DMS 273 (cell line): Measurements from ENCODE around the gene NNMT.

Experiments
- DNase-seq: peaks from one replicate; lab custom pipeline; 2025; ENCODE audit not compliant: unreplicated experiment; lab: John Stamatoyannopoulos, UW

NNMT gene

GRCh38 chr11:114344494-114344893 lies 48.3 kb downstream of the NNMT start:
- DNase-seq: no peak

GRCh38 chr11:114345575-114346222 lies 49.5 kb downstream of the NNMT start:
- no peak for DNase-seq

GRCh38 chr11:114346709-114347141 lies 50.5 kb downstream of the NNMT start:
- DNase-seq: no peak

GRCh38 chr11:114348200-114349191 lies 52.3 kb downstream of the NNMT start:
- peak; percentile 61 for DNase-seq

- DNase-seq: no peak
Measured at GRCh38 chr11:114350022-114350421, 53.8 kb downstream of the NNMT start.

- no peak for DNase-seq
Measured at GRCh38 chr11:114353443-114353842, 57.2 kb downstream of the NNMT start.

- DNase-seq: no peak
Measured at GRCh38 chr11:114354076-114354475, 57.9 kb downstream of the NNMT start.

- no peak for DNase-seq
Measured at GRCh38 chr11:114358716-114359115, 62.5 kb downstream of the NNMT start.

- no peak for DNase-seq
Measured at GRCh38 chr11:114359342-114359741, 63.1 kb downstream of the NNMT start.

GRCh38 chr11:114362326-114362725 lies 66.1 kb downstream of the NNMT start:
- DNase-seq: no peak

- no peak for DNase-seq
Measured at GRCh38 chr11:114362958-114363357, 66.8 kb downstream of the NNMT start.
